Upper lobe of left lung (tissue), 6 donors: ENCODE measurements around the gene LCN12. TPM values are rescaled to one million over a fixed set of nuclear protein-coding genes. Genes with fewer than 3 reads are reported as not detected.

Experiments
- ATAC-seq, 2 donors: fragments of 200-7000 bp; cut with Tn5 transposase; one replicate each; pipeline ENCODE4 v1.9.1; 2022; ENCODE audit warnings: mild to moderate bottlenecking in 2 of 2, moderate library complexity in 2 of 2; ENCODE audit not compliant: low FRiP score in 2 of 2
- DNase-seq, 2 donors: peaks; one replicate each; pipeline ENCODE4 v3.0.0-alpha.2; 2019 to 2020
- H3K27ac ChIP-seq, 4 donors: fragments of 200-600 bp; sonication (generic); one replicate each; pipeline ENCODE4 v1.5.1; 2016 to 2019
- H3K27me3 ChIP-seq, 4 donors: fragments of 200-600 bp; sonication (generic); one replicate each; pipeline ENCODE4 v1.5.1; 2017 to 2019
- H3K36me3 ChIP-seq, 4 donors: fragments of 200-600 bp; sonication (generic); one replicate each; pipeline ENCODE4 v1.5.1; 2016 to 2019
- H3K4me1 ChIP-seq, 4 donors: fragments of 200-600 bp; sonication (generic); one replicate each; pipeline ENCODE4 v1.5.1; 2018 to 2019
- H3K4me3 ChIP-seq, 4 donors: fragments of 200-600 bp; sonication (generic); one replicate each; pipeline ENCODE4 v1.5.1; 2017 to 2019; ENCODE audit warnings: mild to moderate bottlenecking in 2 of 4, moderate library complexity in 1 of 4
- H3K9me3 ChIP-seq, 4 donors: fragments of 200-600 bp; sonication (generic); one replicate each; pipeline ENCODE4 v1.5.1; 2018 to 2019
- EP300 ChIP-seq, 4 donors: sonication (generic); formaldehyde crosslinking; IDR thresholded peaks; one replicate each; pipeline ENCODE4 v1.5.1; 2017; ENCODE audit warnings: antibody characterized with exemption in 4 of 4, control low read depth in 2 of 4
- POLR2A ChIP-seq, 4 donors: fragments of 450-650 bp; IDR thresholded peaks; one replicate each; pipeline ENCODE4 v1.5.1; 2016 to 2017; ENCODE audit warnings: antibody characterized with exemption in 4 of 4, mild to moderate bottlenecking in 2 of 4
- POLR2AphosphoS5 ChIP-seq, 2 donors: sonication (generic); formaldehyde crosslinking; IDR thresholded peaks; one replicate each; pipeline ENCODE4 v1.5.1; 2017; ENCODE audit warnings: antibody characterized with exemption in 2 of 2
- WGBS, 2 donors: methylation state at CpG; one replicate each; pipeline ENCODE4 v1.1.5; 2017 to 2018; 5-methylcytosine and 5-hydroxymethylcytosine counted together
- total RNA-seq, 6 donors: library from RNA; depleted of rRNA in 4 of 6; stranded (reverse); fragments of >200 nt in 4 of 6; gene quantifications; one replicate each; pipeline versions ENCODE4 v1.1.0 to v1.2.1, GENCODE V29; 2016 to 2021
- TF ChIP-seq, protein P1 (sequence below), 6 experiments: fragments of 450-650 bp in 4 of 6; fragments of 200-600 bp in 2 of 6; sonication (generic) in 2 of 6; IDR thresholded peaks; one replicate each; pipeline ENCODE4 v1.5.1; 2016 to 2019; ENCODE audit warnings: antibody characterized with exemption in 6 of 6
- donor health status: DM: no; HTN: no; CAD: no; lungs with moderate emphysema.
- donor health status: DM: no; HTN: yes; CAD: no; lungs with severe emphysema.

Gene LCN12
- total RNA-seq, 6 donors from 2014 or later, result 0.89 to 5.2 (median 2.3) TPM; not detected in 1

DNA sequence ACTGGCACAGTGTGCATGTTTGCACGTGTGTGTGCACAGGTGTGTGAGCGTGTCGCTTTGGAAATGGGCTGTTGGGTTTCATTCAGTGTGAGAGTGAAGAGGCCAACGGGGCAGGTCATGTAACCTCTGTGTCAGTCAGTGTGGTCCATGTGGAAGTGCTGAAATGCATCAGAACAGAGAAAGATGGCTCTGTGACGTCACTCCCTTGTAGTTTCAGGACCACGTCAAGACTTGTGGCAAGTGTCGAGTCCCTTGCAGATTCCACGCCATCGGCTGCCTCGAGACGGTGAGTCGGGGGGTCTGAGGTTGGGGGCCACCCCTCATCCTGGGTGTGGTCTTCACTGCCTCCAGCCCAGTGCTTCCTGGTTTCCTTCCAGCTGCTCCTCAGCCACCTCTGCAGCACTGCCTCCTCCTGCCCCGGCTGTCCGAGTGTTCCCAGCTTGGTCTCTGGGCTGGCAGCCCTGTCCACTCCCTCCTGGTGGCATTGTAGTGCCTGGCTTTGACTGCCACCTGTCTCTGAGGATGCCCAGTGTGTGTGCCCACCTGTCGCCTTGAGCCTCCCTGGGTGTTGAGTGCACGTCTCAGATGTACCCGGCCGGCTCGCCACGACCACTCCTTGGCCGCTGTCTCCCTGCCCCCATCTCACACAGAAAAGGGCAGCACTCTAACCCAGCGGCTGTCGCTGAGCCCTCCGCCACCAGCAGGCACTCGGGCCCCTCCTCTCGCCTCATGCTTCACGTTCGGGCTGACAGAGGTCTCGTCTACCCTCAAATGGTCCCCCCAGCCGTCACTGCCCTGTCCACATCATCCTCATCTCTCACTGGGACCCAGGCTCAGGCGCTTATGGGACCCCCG, 35.5 kb upstream of the LCN12 start:
- TF ChIP-seq POLR2A (IDR thresholded peaks at IDR 0.05) (no peak), POLR2AphosphoS5 (IDR thresholded peaks at IDR 0.05) (no peak), EP300 (IDR thresholded peaks at IDR 0.05) (no peak)
- TF ChIP-seq, protein P1, sequence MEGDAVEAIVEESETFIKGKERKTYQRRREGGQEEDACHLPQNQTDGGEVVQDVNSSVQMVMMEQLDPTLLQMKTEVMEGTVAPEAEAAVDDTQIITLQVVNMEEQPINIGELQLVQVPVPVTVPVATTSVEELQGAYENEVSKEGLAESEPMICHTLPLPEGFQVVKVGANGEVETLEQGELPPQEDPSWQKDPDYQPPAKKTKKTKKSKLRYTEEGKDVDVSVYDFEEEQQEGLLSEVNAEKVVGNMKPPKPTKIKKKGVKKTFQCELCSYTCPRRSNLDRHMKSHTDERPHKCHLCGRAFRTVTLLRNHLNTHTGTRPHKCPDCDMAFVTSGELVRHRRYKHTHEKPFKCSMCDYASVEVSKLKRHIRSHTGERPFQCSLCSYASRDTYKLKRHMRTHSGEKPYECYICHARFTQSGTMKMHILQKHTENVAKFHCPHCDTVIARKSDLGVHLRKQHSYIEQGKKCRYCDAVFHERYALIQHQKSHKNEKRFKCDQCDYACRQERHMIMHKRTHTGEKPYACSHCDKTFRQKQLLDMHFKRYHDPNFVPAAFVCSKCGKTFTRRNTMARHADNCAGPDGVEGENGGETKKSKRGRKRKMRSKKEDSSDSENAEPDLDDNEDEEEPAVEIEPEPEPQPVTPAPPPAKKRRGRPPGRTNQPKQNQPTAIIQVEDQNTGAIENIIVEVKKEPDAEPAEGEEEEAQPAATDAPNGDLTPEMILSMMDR (IDR thresholded peaks at IDR 0.05), result no peak
- Histone ChIP-seq H3K27me3 (no peaks in the 10 kb centered on the region), H3K4me1 (no peaks in the 10 kb centered on the region), H3K36me3 (peaks cover 6 to 82% (median 43%) of the 10 kb centered on the region in 4 donors), H3K4me3 (no peak overlapping the region), H3K27ac (no peak overlapping the region), H3K9me3 (no peaks in the 10 kb centered on the region)
- DNase-seq, result peak in 1 of 2 donors; percentile 47
- WGBS, 2 donors, result 91 to 93% methylated on average over 25 to 32 of the region's 32 CpGs
- no peak for ATAC-seq

DNA sequence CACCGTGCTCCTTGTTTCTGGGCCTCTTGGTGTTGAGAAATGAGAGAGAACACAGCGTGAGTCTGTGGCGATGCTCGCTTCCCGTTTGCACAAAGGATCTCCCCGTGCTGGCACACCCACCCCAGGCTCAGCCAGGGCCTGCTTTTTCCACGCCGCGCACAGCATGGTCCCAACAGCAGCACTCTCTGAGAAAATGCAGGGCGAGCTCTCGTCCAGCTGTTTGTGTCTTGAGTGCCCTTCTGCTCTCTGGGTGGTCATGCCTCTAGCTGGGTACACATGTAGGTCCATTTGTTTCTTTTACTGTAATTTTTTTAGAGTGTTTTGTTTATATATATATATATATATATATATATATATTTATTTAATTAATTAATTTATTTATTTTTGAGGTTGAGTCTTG, 34.2 kb upstream of the LCN12 start:
- TF ChIP-seq POLR2AphosphoS5 (IDR thresholded peaks at IDR 0.05), result no peak
- TF ChIP-seq POLR2A (IDR thresholded peaks at IDR 0.05), result no peak
- TF ChIP-seq, protein P1 (IDR thresholded peaks at IDR 0.05), result no peak
- TF ChIP-seq EP300 (IDR thresholded peaks at IDR 0.05), result no peak
- Histone ChIP-seq H3K36me3 (peaks cover 6 to 83% (median 47%) of the 10 kb centered on the region in 4 donors), H3K27me3 (no peaks in the 10 kb centered on the region), H3K9me3 (no peaks in the 10 kb centered on the region), H3K4me1 (no peaks in the 10 kb centered on the region), H3K4me3 (no peak overlapping the region), H3K27ac (no peak overlapping the region)
- WGBS, 2 donors, result 78 to 87% methylated on average over 11 of the region's 11 CpGs
- ATAC-seq, result no peak
- no peak for DNase-seq

DNA sequence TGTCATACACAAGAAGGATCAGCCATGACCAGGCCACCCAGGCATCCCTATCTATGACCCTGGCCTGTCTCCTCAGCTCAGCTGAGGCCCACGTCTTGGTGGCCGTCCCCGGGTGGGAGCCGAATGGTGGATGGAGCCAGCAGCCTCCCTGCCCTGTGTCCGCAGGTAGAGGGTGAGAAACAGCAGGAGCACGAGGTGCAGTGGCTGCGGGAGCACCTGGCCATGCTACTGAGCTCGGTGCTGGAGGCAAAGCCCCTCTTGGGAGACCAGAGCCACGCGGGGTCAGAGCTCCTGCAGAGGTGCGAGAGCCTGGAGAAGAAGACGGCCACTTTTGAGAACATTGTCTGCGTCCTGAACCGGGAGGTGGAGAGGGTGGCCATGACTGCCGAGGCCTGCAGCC, 32.0 kb upstream of the LCN12 start:
- WGBS, 2 donors, result 94 to 96% methylated on average over 11 to 15 of the region's 15 CpGs
- Histone ChIP-seq H3K4me3 (no peak overlapping the region), H3K27ac (no peak overlapping the region), H3K36me3 (peaks cover 6 to 80% (median 51%) of the 10 kb centered on the region in 4 donors), H3K4me1 (no peaks in the 10 kb centered on the region), H3K27me3 (no peaks in the 10 kb centered on the region), H3K9me3 (no peaks in the 10 kb centered on the region)
- TF ChIP-seq POLR2AphosphoS5 (IDR thresholded peaks at IDR 0.05) (no peak), EP300 (IDR thresholded peaks at IDR 0.05) (no peak), POLR2A (IDR thresholded peaks at IDR 0.05) (no peak)
- TF ChIP-seq, protein P1 (IDR thresholded peaks at IDR 0.05), result no peak
- DNase-seq (peak in 1 of 2 donors; percentile 53), ATAC-seq (no peak)

DNA sequence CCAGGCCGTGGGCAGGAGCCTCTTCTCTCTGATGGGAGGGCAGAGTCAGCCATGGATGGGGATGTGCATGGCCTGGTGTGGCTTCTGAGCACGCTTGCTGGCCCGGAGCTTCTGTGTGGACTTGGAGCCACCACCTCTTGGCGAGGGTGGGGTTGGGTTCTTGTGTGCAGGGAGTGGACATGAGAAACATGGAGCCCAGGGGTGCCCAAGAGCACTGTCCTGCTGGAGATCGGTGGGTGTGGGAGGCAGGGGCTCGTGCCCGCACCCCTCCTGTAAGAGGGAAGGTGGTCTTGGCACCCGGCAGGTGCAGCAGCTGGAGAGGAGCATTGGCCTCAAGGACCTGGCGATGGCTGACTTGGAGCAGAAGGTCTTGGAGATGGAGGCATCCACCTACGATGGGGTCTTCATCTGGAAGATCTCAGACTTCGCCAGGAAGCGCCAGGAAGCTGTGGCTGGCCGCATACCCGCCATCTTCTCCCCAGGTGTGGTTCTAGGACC, 31.3 kb upstream of the LCN12 start:
- 97 to 100% methylated on average over 8 to 14 of the region's 14 CpGs for WGBS, 2 donors
- no peak overlapping the region for H3K27ac ChIP-seq
- no peaks in the 10 kb centered on the region for H3K27me3 ChIP-seq
- H3K4me3 ChIP-seq, result no peak overlapping the region
- no peak for DNase-seq
- H3K9me3 ChIP-seq, result no peaks in the 10 kb centered on the region
- H3K4me1 ChIP-seq, result no peaks in the 10 kb centered on the region
- H3K36me3 ChIP-seq, result peaks cover 6 to 80% (median 51%) of the 10 kb centered on the region in 4 donors
- no peak for ATAC-seq
- TF ChIP-seq, protein P1 (IDR thresholded peaks at IDR 0.05), result no peak
- TF ChIP-seq EP300 (IDR thresholded peaks at IDR 0.05), result no peak
- no peak for TF ChIP-seq POLR2AphosphoS5 (IDR thresholded peaks at IDR 0.05)
- TF ChIP-seq POLR2A (IDR thresholded peaks at IDR 0.05), result no peak
